ENCODE results near the gene SERPINE1. TPM values are rescaled to one million over a fixed set of nuclear protein-coding genes. Genes with fewer than 3 reads are reported as not detected.

The SERPINE1 gene
- total RNA-seq, 1 donor from 2014 or later, result 15.4 TPM

DNA sequence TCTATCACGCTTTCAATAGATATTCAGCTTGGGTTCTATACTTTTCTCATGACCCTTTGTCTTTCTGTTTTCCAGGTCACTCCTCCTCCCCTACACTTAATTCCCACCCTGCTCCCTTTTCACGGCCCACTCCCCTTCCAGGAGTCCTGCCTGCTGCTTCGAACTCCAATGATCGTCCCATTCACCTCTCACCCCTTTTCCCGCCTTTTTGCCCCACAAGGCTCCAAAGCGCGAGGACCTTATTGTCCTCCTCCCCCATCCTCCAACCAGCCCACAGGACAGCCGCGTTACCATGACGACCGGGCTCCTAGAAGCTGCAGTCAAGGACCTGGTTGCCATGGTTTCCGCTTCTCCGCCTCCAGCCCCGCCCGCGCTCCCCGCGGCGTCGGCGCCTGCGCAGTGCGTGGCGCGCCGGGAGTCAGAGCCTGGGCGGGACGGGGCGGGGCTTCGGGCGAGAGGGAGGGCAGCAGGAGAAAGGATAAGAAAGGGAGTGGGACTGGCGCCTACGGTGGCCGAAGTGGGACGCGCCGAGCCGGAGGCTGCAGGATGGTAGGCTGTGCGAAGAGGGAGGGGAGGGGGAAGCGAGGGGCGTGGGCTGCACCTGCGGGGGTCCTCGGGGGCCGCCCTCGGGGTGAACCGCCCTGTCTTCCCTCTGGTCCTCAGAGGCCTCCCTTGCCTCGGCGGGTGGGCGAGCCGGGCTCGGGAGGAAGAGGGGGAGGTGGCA lies 27.2 kb downstream of the SERPINE1 start, which contains the start of gene AP1S1:
Gene AP1S1, plus strand, starts transcription at position 508 of the 724 bp plus-strand sequence. Its CDS starts 39 bp downstream, at position 547.
- no peaks in the 10 kb centered on the region for H3K27me3 ChIP-seq (ENCODE audit: low read depth)

DNA sequence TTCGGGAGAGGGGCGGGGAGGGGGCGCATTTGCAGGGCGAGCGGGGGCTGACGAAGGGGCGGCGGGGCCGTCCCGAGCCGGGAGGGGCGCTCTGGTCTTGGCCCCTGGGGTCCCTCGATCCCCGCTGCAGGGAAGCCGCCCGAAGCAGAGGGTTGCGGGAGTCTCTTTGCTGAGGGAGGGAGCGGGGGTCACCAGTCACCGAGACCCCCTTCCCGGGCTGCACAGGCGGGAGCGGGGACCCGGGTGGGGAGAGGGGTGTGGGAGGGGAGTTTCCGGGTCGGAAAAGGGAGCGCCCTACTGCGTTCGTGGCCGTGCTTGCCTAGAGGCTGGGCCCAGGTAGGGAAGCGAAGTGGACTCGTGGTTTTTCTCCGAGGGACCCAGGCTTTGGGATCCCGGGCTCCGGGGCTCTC lies 27.8 kb downstream of the SERPINE1 start:
- H3K27me3 ChIP-seq (ENCODE audit: low read depth), result no peaks in the 10 kb centered on the region
- DNase-seq (no peak), ATAC-seq (peak; percentile 58 to 70)
- intact Hi-C loops (cut with DNase I), result no loop called here
- peaks cover 30% of the 10 kb centered on the region for H3K36me3 ChIP-seq
- peaks cover 11% of the 10 kb centered on the region for H3K4me1 ChIP-seq
- H3K27ac ChIP-seq, result no peak overlapping the region
- TF ChIP-seq, protein P1, sequence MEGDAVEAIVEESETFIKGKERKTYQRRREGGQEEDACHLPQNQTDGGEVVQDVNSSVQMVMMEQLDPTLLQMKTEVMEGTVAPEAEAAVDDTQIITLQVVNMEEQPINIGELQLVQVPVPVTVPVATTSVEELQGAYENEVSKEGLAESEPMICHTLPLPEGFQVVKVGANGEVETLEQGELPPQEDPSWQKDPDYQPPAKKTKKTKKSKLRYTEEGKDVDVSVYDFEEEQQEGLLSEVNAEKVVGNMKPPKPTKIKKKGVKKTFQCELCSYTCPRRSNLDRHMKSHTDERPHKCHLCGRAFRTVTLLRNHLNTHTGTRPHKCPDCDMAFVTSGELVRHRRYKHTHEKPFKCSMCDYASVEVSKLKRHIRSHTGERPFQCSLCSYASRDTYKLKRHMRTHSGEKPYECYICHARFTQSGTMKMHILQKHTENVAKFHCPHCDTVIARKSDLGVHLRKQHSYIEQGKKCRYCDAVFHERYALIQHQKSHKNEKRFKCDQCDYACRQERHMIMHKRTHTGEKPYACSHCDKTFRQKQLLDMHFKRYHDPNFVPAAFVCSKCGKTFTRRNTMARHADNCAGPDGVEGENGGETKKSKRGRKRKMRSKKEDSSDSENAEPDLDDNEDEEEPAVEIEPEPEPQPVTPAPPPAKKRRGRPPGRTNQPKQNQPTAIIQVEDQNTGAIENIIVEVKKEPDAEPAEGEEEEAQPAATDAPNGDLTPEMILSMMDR (IDR thresholded peaks at IDR 0.05), result no peak
- peak overlapping the region; percentile 83 for H3K4me3 ChIP-seq
- no peaks in the 10 kb centered on the region for H3K9me3 ChIP-seq

More for the DNA sequence above, 27.2 kb downstream of the SERPINE1 start, which contains the start of gene AP1S1:
- H3K27ac ChIP-seq, result no peak within 1 kb of the TSS
- no peaks in the 10 kb centered on the region for H3K9me3 ChIP-seq
- peaks cover 11% of the 10 kb centered on the region for H3K4me1 ChIP-seq
- H3K36me3 ChIP-seq, result peaks cover 25% of the 10 kb centered on the region
- DNase-seq (peak; percentile 95), ATAC-seq (peak; percentile 98)
- intact Hi-C loops (cut with DNase I), result no loop called here
- H3K4me3 ChIP-seq, result peak within 1 kb of the TSS; percentile 83
- TF ChIP-seq, protein P1 (IDR thresholded peaks at IDR 0.05), result no peak

DNA sequence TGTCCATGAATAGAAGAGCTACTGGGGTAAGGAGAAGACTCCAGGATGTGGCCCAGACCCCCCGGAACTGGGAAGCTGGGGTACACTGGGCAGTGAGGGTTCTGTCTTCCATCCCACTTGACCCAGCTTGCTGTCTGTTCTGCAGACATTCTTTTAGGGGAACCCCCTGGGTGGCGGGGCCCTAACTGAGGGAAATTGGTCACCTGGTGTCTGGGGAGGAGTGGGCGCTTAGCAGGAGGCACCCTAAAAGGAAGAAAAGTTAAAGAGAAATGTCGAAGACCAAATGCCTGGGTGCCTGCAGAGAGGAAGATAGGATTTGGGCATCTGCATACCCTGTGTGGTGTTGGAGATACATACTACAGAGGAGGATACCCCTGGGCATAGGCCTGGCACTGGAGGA lies 28.4 kb downstream of the SERPINE1 start:
- intact Hi-C loops (cut with DNase I), result no loop called here
- no peaks in the 10 kb centered on the region for H3K27me3 ChIP-seq (ENCODE audit: low read depth)
- H3K4me1 ChIP-seq, result peaks cover 11% of the 10 kb centered on the region
- TF ChIP-seq, protein P1 (IDR thresholded peaks at IDR 0.05), result no peak
- peak overlapping the region; percentile 83 for H3K4me3 ChIP-seq
- DNase-seq (no peak), ATAC-seq (no peak)
- no peaks in the 10 kb centered on the region for H3K9me3 ChIP-seq
- peaks cover 32% of the 10 kb centered on the region for H3K36me3 ChIP-seq
- no peak overlapping the region for H3K27ac ChIP-seq

DNA sequence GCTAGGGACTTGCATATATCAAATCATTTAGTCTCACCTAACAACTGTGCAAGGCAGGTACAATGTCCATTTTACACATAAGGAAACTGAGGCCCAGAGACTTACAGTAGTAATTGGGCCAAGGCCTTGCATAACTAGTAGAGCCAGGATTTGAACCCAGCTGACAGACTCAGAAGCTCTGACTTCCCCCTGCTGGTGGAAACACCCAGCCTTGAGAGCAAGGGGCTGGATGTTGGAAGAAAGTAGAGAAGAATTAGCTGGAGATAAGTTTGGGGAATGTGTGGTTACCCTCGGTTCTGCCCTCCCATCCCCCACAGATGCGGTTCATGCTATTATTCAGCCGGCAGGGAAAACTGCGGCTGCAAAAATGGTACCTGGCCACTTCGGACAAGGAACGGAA lies 29.4 kb downstream of the SERPINE1 start:
- intact Hi-C loops (cut with DNase I), result no loop called here
- Histone ChIP-seq H3K27me3 (ENCODE audit: low read depth) (no peaks in the 10 kb centered on the region), H3K4me1 (peaks cover 11% of the 10 kb centered on the region), H3K4me3 (no peak overlapping the region), H3K36me3 (peaks cover 38% of the 10 kb centered on the region), H3K27ac (no peak overlapping the region), H3K9me3 (no peaks in the 10 kb centered on the region)
- DNase-seq (no peak), ATAC-seq (no peak)
- TF ChIP-seq, protein P1 (IDR thresholded peaks at IDR 0.05), result no peak

DNA sequence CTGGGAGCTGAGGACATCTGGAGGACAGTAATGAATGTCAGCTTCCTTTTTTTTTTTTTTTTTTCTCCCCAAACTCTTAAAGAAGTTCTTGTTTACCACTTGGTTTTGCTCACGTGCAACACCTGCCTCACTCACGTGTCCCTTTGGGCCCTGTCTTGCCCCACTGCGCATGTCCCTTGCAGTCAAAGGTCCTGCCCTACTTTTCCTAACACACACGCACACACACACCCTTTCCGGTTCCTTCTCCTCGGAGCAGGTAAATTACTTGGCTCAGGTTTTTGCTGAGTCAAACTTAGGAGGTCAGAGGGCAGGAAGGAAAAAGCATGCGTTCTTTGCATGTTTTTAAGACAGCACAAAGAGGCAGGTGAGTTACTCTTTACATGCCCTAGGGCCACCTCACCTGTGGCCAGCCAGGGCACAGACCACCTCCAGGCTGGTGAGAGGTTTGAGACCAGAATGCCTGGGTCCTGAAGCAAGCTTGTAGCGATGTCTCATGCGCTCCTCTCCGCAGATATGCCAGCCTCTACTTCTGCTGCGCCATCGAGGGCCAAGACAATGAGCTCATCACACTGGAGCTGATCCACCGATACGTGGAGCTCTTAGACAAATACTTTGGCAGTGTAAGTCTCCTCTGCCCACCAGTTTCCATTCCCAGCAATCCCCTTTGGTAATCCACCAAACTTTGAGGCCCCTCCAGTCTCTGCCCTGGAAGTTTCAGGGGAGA lies 30.1 kb downstream of the SERPINE1 start:
- Histone ChIP-seq H3K9me3 (no peaks in the 10 kb centered on the region), H3K27me3 (ENCODE audit: low read depth) (peaks cover 4% of the 10 kb centered on the region), H3K27ac (no peak overlapping the region), H3K36me3 (peaks cover 38% of the 10 kb centered on the region), H3K4me3 (no peak overlapping the region), H3K4me1 (peaks cover 11% of the 10 kb centered on the region)
- TF ChIP-seq, protein P1 (IDR thresholded peaks at IDR 0.05), result no peak
- intact Hi-C loops (cut with DNase I), result no loop called here
- ATAC-seq, result no peak
- no peak for DNase-seq
